NCI-H146 treated with DMSO at 0.1 percent for 48 hours (cell line): ENCODE data around the gene FAM107A.
A peak's percentile ranks its signal among the peaks of the same experiment; 100 is the strongest.

Experiments used
- DNase-seq: peaks from one replicate; lab custom pipeline; 2025; ENCODE audit not compliant: unreplicated experiment; lab: John Stamatoyannopoulos, UW

The FAM107A gene

DNA sequence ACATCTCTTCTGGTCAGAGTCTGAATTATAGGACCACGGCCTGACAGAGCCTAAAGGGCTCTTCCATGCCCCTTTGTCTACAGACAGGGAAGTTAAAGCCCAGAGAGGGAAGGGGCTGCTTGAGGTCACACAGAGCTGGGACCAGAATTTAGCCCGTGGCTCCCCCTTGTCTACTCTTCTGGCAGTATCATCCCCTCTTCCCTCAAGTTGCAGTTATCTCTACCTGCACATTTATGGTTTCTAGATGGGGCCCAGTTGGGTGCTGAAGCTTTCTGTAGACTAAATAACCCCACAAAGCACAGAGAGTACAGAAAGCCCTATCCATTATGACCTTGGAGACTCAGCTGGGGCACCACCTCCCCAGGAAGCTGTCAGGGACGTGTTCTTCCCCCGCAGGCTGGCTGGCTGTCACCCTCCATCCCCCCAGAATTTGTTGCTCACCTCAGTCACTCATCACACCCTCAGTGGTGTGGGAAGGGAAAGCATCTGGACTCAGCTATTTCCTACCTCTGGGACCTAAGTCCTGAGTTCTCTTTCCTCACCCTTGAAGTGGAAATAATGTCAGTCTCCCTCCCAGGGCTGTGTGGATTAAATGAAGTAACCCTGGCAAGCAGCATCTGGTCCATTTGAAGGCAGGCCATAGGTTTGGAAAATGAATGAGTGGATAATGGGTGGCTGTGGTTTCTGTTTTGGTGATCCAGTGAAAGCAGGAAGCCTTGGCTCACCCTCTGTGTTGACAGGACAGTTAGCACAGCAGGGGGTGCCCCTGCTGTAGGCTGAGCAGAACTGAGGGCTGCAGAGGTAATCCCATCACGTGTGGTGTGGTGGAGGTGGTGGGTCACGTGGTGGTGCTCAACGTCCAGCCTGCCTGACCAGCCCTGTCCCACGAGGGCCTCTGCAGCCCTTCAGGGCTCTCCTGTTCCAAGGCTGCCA, 56.5 kb downstream of the FAM107A start:
- DNase-seq = peak; percentile 67

DNA sequence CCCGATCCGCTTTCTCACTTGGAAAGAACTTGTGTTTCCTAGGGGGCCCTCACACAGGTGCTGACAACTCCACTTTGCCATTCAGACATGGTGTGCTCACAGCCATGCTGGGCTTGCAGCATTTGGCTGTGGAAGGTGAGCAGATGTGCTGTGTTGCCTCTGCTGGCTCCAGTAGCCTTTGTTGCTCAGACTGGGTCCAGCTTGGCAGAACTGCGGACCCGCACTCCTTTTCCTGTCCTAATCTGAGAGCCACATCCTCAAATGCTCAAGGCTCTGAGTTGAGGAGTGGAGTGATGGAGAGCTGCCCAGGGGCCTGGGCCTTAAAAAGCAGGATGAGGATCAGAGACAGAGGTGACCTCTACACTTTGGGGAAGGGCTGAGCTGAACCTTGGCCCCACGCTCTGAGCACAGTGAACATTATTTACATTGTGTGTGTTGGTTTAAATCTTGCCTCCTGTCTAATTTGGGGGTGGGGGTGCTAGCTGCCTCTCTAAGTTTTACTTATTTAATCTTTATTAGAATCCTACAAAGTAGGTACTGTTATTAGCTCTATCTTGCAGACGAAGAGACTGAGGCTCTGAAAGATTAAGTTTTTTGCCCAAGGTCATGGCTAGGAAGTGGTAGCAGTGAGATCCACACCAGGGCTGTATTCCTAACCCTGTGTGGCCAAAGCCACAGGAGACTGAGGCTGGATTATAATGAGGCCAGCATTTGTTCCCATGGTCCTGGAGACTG, 57.4 kb downstream of the FAM107A start:
- DNase-seq = no peak

DNA sequence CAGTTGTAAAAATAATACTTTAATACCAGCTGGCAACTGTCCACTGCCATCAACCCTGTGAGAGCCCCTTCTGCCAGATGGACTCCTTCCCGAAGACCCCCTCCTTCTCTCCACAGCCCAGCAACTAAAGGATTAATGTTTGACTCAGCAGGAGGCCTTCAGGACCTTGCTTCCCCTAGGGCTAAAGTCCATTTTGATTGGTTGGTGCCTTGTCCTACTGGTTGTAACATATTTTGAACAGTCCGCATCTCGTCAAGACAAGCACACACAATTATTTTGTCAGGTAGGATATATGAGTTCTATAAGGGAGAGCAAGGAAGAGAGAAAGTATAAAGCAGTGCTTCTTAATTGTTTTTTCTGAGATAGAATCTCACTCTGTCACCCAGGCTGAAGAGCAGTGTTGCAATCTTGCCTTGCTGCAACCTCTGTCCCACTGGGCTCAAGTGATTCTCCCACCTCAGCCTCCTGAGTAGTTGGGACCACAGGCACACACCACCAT, 58.9 kb downstream of the FAM107A start:
- DNase-seq = no peak

DNA sequence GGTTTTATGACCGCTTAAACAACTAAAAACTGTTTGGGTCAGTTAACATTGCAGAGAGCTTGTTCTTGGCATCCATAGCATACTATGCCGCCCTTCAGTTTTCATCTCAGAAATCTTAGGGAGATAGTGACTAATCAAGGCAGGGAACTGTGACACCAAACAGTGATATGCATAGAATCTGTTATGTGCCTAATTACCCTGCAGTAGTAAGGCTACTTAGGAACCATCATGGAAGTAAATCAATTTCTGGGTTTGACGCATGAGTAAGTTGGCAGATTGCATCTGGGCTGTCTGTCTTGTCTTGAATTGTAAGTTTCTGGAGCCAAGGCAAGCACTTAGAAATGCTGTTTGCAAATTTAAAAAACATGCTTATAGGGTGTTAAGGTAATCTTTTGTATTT, 62.8 kb downstream of the FAM107A start:
- DNase-seq = no peak
